H1 (cell line): ENCODE measurements around the gene MOK. TPM values are rescaled to one million over a fixed set of nuclear protein-coding genes. Genes with fewer than 3 reads are reported as not detected.

Source experiments
- CTCF ChIA-PET: fragments of 300-600 bp; sonication (Branson Sonifier 250); formaldehyde crosslinking; loops from one replicate; lab custom pipeline; 2021; ENCODE audit not compliant: partially characterized antibody; lab: Charles Lee
- POLR2A ChIA-PET: fragments of 300-600 bp; sonication (Branson Sonifier 250); formaldehyde crosslinking; loops from one replicate; lab custom pipeline; 2021; ENCODE audit warnings: inconsistent platforms; ENCODE audit not compliant: partially characterized antibody; lab: Charles Lee
- DNase-seq, 2 experiments: peaks; one replicate each; pipeline versions ENCODE4 v3.0.0 to v3.0.0-alpha.2; 2010 to 2022; ENCODE audit warnings: low spot score in 2 of 2, low read depth in 1 of 2, mixed read lengths in 1 of 2
- FAIRE-seq: peaks from 2 replicates; lab custom pipeline; 2011; peaks lifted over from hg19 to GRCh38; lab: Jason Lieb, UNC
- H2AFZ ChIP-seq: 2 replicates; pipeline ENCODE4 v1.8.1; 2012; ENCODE audit warnings: low read length, inconsistent platforms
- H2AK5ac ChIP-seq: 2 replicates; pipeline ENCODE4 v1.6.1; 2013; ENCODE audit warnings: low read depth, low read length
- H2BK120ac ChIP-seq: replicated peaks from 2 replicates; pipeline ENCODE3; 2013; ENCODE audit warnings: low read depth, low read length, inconsistent platforms
- H2BK12ac ChIP-seq: 2 replicates; pipeline ENCODE4 v1.6.1; 2013; ENCODE audit warnings: low read depth, low read length
- H2BK15ac ChIP-seq: 2 replicates; pipeline ENCODE4 v1.6.1; 2013; ENCODE audit warnings: low read length
- H2BK20ac ChIP-seq: 2 replicates; pipeline ENCODE4 v1.6.1; 2013; ENCODE audit warnings: low read length
- H2BK5ac ChIP-seq: 2 replicates; pipeline ENCODE4 v1.6.1; 2013; ENCODE audit warnings: low read depth, low read length
- H3K14ac ChIP-seq: 2 replicates; pipeline ENCODE4 v1.6.1; 2013; ENCODE audit warnings: inconsistent platforms; ENCODE audit not compliant: insufficient read length
- H3K18ac ChIP-seq: 2 replicates; pipeline ENCODE4 v1.6.1; 2013; ENCODE audit warnings: low read length; ENCODE audit errors: extremely low read depth
- H3K23ac ChIP-seq: 2 replicates; pipeline ENCODE4 v1.6.1; 2013; ENCODE audit warnings: inconsistent platforms; ENCODE audit not compliant: insufficient read length
- H3K23me2 ChIP-seq: 2 replicates; pipeline ENCODE4 v1.6.1; 2013; ENCODE audit warnings: low read depth, low read length
- H3K27ac ChIP-seq: 2 replicates; pipeline ENCODE4 v1.6.1; 2011; ENCODE audit warnings: low read depth, low read length, inconsistent platforms
- H3K27me3 ChIP-seq, 4 experiments: replicated peaks in 1 of 4; 1 replicate in 1 of 4; 2 replicates in 3 of 4; pipeline versions ENCODE4 v1.6.1 to v1.8.1; 2011 to 2013; ENCODE audit warnings: low read length in 3 of 4, mild to moderate bottlenecking in 3 of 4, inconsistent platforms in 2 of 4, mixed read lengths in 2 of 4, moderate library complexity in 1 of 4; ENCODE audit not compliant: control insufficient read depth in 3 of 4, insufficient read depth in 3 of 4; ENCODE audit errors: extremely low read depth in 1 of 4
- H3K36me3 ChIP-seq, 4 experiments: 2 replicates each; pipeline versions ENCODE4 v1.6.1 to v1.8.1; 2011 to 2013; ENCODE audit warnings: mild to moderate bottlenecking in 4 of 4, low read length in 3 of 4, moderate library complexity in 2 of 4, control low read depth in 1 of 4, inconsistent platforms in 1 of 4; ENCODE audit not compliant: insufficient read depth in 4 of 4, control insufficient read depth in 2 of 4
- H3K4ac ChIP-seq: replicated peaks from 2 replicates; pipeline ENCODE3; 2013; ENCODE audit warnings: low read length, low read depth, mixed read lengths, inconsistent platforms; ENCODE audit not compliant: insufficient read length
- H3K4me1 ChIP-seq, 4 experiments: replicated peaks in 1 of 4; 1 replicate in 1 of 4; 2 replicates in 3 of 4; pipeline versions ENCODE4 v1.6.1 to v1.8.1; 2011 to 2013; ENCODE audit warnings: low read length in 3 of 4, inconsistent platforms in 2 of 4, mixed read lengths in 1 of 4; ENCODE audit not compliant: insufficient read depth in 4 of 4, control insufficient read depth in 3 of 4
- H3K4me2 ChIP-seq, 2 experiments: 2 replicates each; pipeline versions ENCODE4 v1.6.1 to v1.8.1; 2011 to 2013; ENCODE audit warnings: low read depth in 2 of 2, low read length in 2 of 2, control low read depth in 1 of 2, inconsistent platforms in 1 of 2, mild to moderate bottlenecking in 1 of 2; ENCODE audit not compliant: insufficient read depth in 1 of 2
- H3K4me3 ChIP-seq, 4 experiments: fragments of 200-600, 300-600 bp in 1 of 4; sonication (generic), shearing (Covaris generic), sonication (Bioruptor Twin) in 1 of 4; 2 replicates each; pipeline versions ENCODE4 v1.5.1 to v1.8.1; 2011 to 2016; ENCODE audit warnings: low read length in 4 of 4, low read depth in 3 of 4, control low read depth in 2 of 4, inconsistent platforms in 2 of 4, mild to moderate bottlenecking in 2 of 4, mixed read lengths in 1 of 4, moderate library complexity in 1 of 4; ENCODE audit not compliant: insufficient read depth in 2 of 4; ENCODE audit errors: extremely low read depth in 1 of 4
- H3K56ac ChIP-seq: replicated peaks from 2 replicates; pipeline ENCODE3; 2013; ENCODE audit warnings: low read depth, mild to moderate bottlenecking, mixed read lengths, low read length, inconsistent platforms; ENCODE audit not compliant: insufficient read length
- H3K79me1 ChIP-seq: 2 replicates; pipeline ENCODE4 v1.6.1; 2013; ENCODE audit warnings: low read depth, low read length, control low read depth
- H3K79me2 ChIP-seq, 2 experiments: 2 replicates each; pipeline versions ENCODE4 v1.6.1 to v1.8.1; 2012 to 2013; ENCODE audit warnings: low read length in 2 of 2, mild to moderate bottlenecking in 2 of 2, inconsistent platforms in 1 of 2; ENCODE audit not compliant: insufficient read depth in 2 of 2, control insufficient read depth in 1 of 2
- H3K9ac ChIP-seq, 4 experiments: replicated peaks in 1 of 4; 1 replicate in 1 of 4; 2 replicates in 3 of 4; pipeline versions ENCODE4 v1.6.1 to v1.8.1; 2011 to 2013; ENCODE audit warnings: low read depth in 3 of 4, low read length in 3 of 4, control low read depth in 2 of 4, mild to moderate bottlenecking in 2 of 4, moderate library complexity in 2 of 4, inconsistent platforms in 1 of 4; ENCODE audit errors: extremely low read depth in 1 of 4
- H3K9me3 ChIP-seq, 2 experiments: 2 replicates each; pipeline versions ENCODE4 v1.6.1 to v1.8.1; 2012 to 2013; ENCODE audit warnings: mild to moderate bottlenecking in 2 of 2, moderate library complexity in 2 of 2, control low read depth in 1 of 2, inconsistent platforms in 1 of 2, low read depth in 1 of 2, low read length in 1 of 2, mixed read lengths in 1 of 2; ENCODE audit not compliant: insufficient read depth in 2 of 2
- H4K20me1 ChIP-seq, 2 experiments: replicated peaks in 1 of 2; 2 replicates each; pipeline versions ENCODE3 to v1.8.1; 2011 to 2013; ENCODE audit warnings: inconsistent platforms in 2 of 2, low read length in 2 of 2, mild to moderate bottlenecking in 1 of 2; ENCODE audit not compliant: insufficient read depth in 2 of 2, control insufficient read depth in 1 of 2
- H4K5ac ChIP-seq: 2 replicates; pipeline ENCODE4 v1.6.1; 2013; ENCODE audit warnings: low read length, low read depth, mixed read lengths, inconsistent platforms; ENCODE audit not compliant: insufficient read length
- H4K8ac ChIP-seq: 2 replicates; pipeline ENCODE4 v1.8.0; 2013; ENCODE audit warnings: mild to moderate bottlenecking, moderate library complexity, low read length, inconsistent platforms; ENCODE audit not compliant: insufficient read depth; ENCODE audit errors: extremely low read depth
- H4K91ac ChIP-seq: replicated peaks from 2 replicates; pipeline ENCODE3; 2013; ENCODE audit warnings: low read length, mixed read lengths, inconsistent platforms; ENCODE audit not compliant: insufficient read length
- BCL11A ChIP-seq, 2 experiments: IDR thresholded peaks; one replicate each; pipeline ENCODE4 v1.6.1; 2011; ENCODE audit warnings: low read depth in 2 of 2, low read length in 2 of 2, mild to moderate bottlenecking in 2 of 2
- SIRT6 ChIP-seq: IDR thresholded peaks from one replicate; pipeline ENCODE4 v1.7.1; 2012; ENCODE audit warnings: low read length, inconsistent platforms
- SP2 ChIP-seq: IDR thresholded peaks from 2 replicates; pipeline ENCODE4 v1.6.1; 2012; ENCODE audit warnings: mild to moderate bottlenecking, low read length, inconsistent platforms
- WGBS, 2 experiments: shearing (Covaris generic) in 1 of 2; methylation state at CpG; one replicate each; pipeline versions ENCODE4 v1.1.6 to v1.1.7; 2013 to 2015; ENCODE audit warnings: low lambda C conversion rate in 2 of 2, mixed read lengths in 2 of 2, inconsistent platforms in 1 of 2, low coverage in 1 of 2, missing lambda C conversion rate in 1 of 2; ENCODE audit not compliant: insufficient replicate concordance in 2 of 2, insufficient coverage in 1 of 2, insufficient read length in 1 of 2; ENCODE audit errors: extremely low coverage in 1 of 2, missing lambda C conversion rate in 1 of 2; 5-methylcytosine and 5-hydroxymethylcytosine counted together
- polyA plus RNA-seq, 7 experiments: library from polyadenylated mRNA; depleted of rRNA in 3 of 7; stranded (reverse) in 5 of 7; unstranded in 2 of 7; fragments of >200 nt in 5 of 7; fragments of 200-250 nt in 2 of 7; gene quantifications; 1 replicate in 5 of 7; 2 replicates in 1 of 7; 4 replicates in 1 of 7; pipeline versions ENCODE4 v1.2.1 to v1.2.3, GENCODE V29; 2011 to 2013; ENCODE audit warnings: missing spikeins in 2 of 7, mixed read lengths in 2 of 7
- total RNA-seq: library from RNA; stranded (reverse); fragmentation: NEBNext Ultra II Directional; extraction: Animal tissue kit (Norgen Biotek cat#: 25700); gene quantifications from 2 replicates; pipeline ENCODE4 v1.2.1, GENCODE V29; 2021

The MOK gene
- total and polyA plus RNA-seq, 2 of the 8 experiments (the other 6 are each of a cell fraction or from before 2014, with no cell fraction given) = 2.1 to 2.5 TPM

DNA sequence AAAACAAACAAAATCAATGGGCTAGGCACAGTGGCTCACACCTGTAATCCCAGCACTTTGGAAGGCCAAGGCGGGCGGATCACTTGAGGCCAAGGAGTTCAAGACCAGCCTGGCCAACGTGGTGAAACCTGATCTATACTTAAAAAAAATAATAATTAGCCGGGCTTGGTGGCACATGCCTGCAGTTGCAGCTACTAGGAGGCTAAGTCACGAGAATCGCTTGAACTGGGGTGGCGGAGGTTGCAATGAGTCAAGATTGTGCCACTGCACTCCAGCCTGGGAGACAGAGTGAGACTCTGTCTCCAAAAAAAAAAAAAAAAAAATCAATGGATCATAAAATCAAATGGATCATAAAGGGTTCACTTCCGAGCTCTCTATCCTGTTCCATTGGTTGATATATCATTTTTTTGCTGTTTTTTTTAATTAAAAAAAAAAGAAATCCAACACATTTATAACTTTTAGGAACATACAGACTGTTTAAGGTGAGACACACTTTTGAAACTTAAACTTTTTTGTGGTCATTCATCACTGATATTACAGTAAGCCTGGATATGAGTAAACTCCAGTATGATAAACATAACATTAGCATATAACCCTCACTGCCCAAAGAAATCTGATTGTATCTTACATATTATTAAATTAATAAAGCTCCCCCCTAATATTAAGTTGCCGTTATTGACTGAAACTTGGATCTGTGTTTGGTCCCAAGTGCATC lies 22.1 kb downstream of the MOK start:
- H4K20me1 ChIP-seq = no peaks in the 10 kb centered on the region
- TF ChIP-seq SP2 (no peak), SIRT6 (no peak), BCL11A (IDR thresholded peaks at IDR 0.05; ENCODE audit: low read depth in 2 of 2, low read length in 2 of 2) (no peak)
- no peak overlapping the region for H2BK120ac ChIP-seq
- H3K9me3 ChIP-seq = no peaks in the 10 kb centered on the region
- H3K4ac ChIP-seq = no peak overlapping the region
- no peak overlapping the region for H4K8ac ChIP-seq
- H3K4me3 ChIP-seq = no peak overlapping the region
- no peak overlapping the region for H3K27ac ChIP-seq
- H3K36me3 ChIP-seq = no peaks in the 10 kb centered on the region
- no peak overlapping the region for H3K18ac ChIP-seq
- no peak overlapping the region for H3K56ac ChIP-seq
- 86% methylated on average over 9 of the region's 9 CpGs; no CpG with 5 or more reads in 1 of the 2 experiments for WGBS, 2 experiments
- H3K9ac ChIP-seq = no peak overlapping the region; a peak in 1 of 7 replicates
- H2BK20ac ChIP-seq = no peak overlapping the region
- H3K79me2 ChIP-seq = no peaks in the 10 kb centered on the region
- CTCF ChIA-PET = interaction anchor here (0.8 to 2.0 kb wide), 5 partner anchors 8 to 208 kb away, joined by 3 to 8 read pairs (median 3); no protein-coding TSS in a partner anchor
- no peak overlapping the region for H2AK5ac ChIP-seq
- H3K23ac ChIP-seq = no peak overlapping the region
- H2BK15ac ChIP-seq = no peak overlapping the region
- H2BK5ac ChIP-seq = no peak overlapping the region
- no peak overlapping the region for H3K14ac ChIP-seq
- H3K79me1 ChIP-seq = no peaks in the 10 kb centered on the region
- H3K4me1 ChIP-seq = no peaks in the 10 kb centered on the region
- no peak overlapping the region for H2AFZ ChIP-seq
- H3K4me2 ChIP-seq = no peak overlapping the region
- H2BK12ac ChIP-seq = no peak overlapping the region
- DNase-seq = no peak
- H4K5ac ChIP-seq = no peak overlapping the region
- H3K23me2 ChIP-seq = no peaks in the 10 kb centered on the region
- POLR2A ChIA-PET = interaction anchor here (0.6 kb wide), 1 partner anchor 51 kb away, joined by 3 read pairs; no protein-coding TSS in a partner anchor
- FAIRE-seq = no peak
- H4K91ac ChIP-seq = no peak overlapping the region
- H3K27me3 ChIP-seq = no peaks in the 10 kb centered on the region
